Epithelial cell of esophagus (primary cell): ENCODE results near the gene HDDC2.
A peak's percentile ranks its signal among the peaks of the same experiment; 100 is the strongest.

Experiments used
- DNase-seq: peaks from one replicate; pipeline ENCODE4 v3.0.0; 2010; ENCODE audit warnings: low read depth
- H3K4me3 ChIP-seq: 2 replicates; pipeline ENCODE4 v1.5.1; 2011; ENCODE audit warnings: mild to moderate bottlenecking, low read length, control low read depth
- TF ChIP-seq, protein P1 (sequence below): IDR thresholded peaks from 2 replicates; pipeline ENCODE4 v1.5.1; 2011; ENCODE audit warnings: low read depth, mild to moderate bottlenecking, low read length, control low read depth, inconsistent platforms; ENCODE audit not compliant: insufficient read depth; ENCODE audit errors: missing control alignments

HDDC2 gene

DNA sequence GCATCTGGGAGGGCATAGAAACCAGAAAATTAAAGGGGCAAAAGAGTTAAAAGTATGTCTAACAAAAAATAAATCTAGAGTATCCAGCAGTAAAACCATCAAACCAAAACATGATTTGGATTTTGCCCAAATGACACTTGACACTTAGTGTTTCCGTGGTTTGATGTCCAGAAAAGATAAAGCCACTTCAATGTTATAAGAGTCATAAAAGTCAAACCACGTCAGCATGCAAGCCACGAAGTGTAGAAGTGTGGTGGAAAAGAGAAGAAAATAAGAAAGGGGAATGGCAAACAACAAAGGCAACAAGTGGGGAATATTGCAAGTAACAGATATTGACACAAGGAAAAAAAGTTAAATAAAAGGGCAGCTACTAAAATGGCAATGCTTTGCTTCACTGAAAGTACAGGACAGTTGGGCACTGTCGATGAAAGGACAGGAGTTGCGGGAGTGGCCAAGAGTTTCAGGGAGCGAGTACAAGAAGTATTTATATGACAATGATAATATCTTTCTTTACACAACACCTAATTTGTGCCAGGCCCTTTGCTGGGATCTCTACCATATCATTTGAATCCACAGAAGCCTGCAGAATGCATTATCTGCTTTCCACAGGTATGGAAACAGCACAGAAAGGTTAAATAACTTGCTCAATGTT, 6.3 kb upstream of the HDDC2 start:
- no peak for DNase-seq
- no peak overlapping the region for H3K4me3 ChIP-seq
- TF ChIP-seq, protein P1, sequence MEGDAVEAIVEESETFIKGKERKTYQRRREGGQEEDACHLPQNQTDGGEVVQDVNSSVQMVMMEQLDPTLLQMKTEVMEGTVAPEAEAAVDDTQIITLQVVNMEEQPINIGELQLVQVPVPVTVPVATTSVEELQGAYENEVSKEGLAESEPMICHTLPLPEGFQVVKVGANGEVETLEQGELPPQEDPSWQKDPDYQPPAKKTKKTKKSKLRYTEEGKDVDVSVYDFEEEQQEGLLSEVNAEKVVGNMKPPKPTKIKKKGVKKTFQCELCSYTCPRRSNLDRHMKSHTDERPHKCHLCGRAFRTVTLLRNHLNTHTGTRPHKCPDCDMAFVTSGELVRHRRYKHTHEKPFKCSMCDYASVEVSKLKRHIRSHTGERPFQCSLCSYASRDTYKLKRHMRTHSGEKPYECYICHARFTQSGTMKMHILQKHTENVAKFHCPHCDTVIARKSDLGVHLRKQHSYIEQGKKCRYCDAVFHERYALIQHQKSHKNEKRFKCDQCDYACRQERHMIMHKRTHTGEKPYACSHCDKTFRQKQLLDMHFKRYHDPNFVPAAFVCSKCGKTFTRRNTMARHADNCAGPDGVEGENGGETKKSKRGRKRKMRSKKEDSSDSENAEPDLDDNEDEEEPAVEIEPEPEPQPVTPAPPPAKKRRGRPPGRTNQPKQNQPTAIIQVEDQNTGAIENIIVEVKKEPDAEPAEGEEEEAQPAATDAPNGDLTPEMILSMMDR = no peak

GRCh38 chr6:125307150-125307838, 5.5 kb upstream of the HDDC2 start:
- TF ChIP-seq, protein P1 = no peak
- peak; percentile 72 for DNase-seq

DNA sequence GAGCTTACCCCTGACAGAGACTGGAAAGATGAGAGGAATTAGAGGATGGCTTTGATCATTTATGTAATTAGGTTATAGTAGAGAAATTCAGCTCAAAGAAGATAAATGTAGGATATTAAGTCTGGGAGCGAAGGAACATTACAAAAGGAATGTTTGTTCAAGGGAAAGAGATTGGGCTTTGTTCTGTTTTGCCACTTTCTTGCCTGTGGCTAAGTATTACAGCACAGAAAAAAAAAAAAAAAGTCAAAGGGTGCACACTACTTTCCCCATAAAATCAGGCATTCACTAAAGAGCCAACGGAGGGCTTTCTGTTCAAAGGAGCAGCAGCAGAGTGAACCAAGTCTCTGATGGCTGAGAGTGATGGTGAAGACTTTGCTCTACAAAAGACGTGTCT, 5.0 kb upstream of the HDDC2 start:
- no peak for DNase-seq
- TF ChIP-seq, protein P1 = no peak
- H3K4me3 ChIP-seq = no peak overlapping the region

More at GRCh38 chr6:125307150-125307838, 5.5 kb upstream of the HDDC2 start:
- H3K4me3 ChIP-seq = no peak overlapping the region

DNA sequence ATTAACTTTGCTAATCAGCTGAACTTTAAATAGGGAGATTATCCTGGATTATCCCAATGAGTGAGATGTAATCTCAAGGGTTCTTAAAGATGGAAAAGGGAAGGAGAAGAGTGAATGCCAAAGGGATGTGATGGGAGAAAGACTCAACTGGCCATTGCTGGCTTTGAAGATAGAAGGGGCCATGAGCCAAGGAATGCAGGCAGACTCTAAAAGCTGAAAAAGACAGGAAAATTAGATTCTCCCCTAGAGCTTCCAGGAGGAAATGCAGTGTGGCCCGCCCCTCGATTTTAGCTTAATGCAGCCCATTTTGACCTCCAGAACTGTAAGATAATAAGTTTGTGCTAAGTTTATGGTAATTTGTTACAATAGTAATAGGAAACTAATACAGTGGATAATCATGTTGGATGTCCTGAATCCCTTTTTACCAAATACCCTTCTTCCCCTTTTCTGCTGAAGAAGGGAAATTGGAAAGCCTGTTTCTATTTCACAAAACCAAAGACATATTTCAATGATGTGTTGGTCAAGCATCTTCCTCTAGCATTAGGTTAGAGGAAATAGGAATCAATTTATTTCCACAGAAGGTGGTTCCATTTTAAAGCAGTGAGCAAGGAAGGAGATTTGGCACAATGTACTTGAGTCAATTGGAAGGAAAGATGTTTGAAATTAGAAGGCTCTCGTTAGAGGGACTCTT, 3.3 kb upstream of the HDDC2 start:
- TF ChIP-seq, protein P1 = no peak
- H3K4me3 ChIP-seq = no peak overlapping the region
- no peak for DNase-seq

DNA sequence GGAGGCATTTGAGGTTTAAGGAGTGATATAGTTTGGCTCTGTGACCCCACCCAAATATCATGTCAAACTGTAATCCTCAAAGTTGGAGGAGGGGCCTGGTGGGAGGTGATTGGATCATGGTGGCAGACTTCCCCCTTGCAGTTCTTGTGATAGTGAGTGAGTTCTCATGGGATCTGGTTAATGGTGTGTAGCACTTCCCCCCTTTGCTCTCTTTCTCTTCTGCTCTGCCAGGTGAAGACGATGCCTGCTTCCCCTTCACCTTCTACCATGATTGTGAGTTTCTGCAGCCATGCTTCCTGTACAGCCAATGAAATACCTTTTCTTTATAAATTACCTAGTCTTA, 1.7 kb upstream of the HDDC2 start:
- TF ChIP-seq, protein P1 = no peak
- DNase-seq = no peak
- no peak overlapping the region for H3K4me3 ChIP-seq

- DNase-seq = no peak
- no peak overlapping the region for H3K4me3 ChIP-seq
- TF ChIP-seq, protein P1 = no peak
Observed at GRCh38 chr6:125302840-125303511, 1.2 kb upstream of the HDDC2 start.
